ENCODE measurements around the gene LRRC8D. TPM values are rescaled to one million over a fixed set of nuclear protein-coding genes. Genes with fewer than 3 reads are reported as not detected.
A peak's percentile ranks its signal among the peaks of the same experiment; 100 is the strongest.

The LRRC8D gene
- total RNA-seq, 1 experiment from 2014 or later = 43.3 TPM

GRCh38 chr1:89822999-89823628, 2.3 kb downstream of the LRRC8D start:
- Histone ChIP-seq H3K4me3 (ENCODE audit: low read depth in 2 of 2, low read length in 2 of 2) (peak overlapping the region in 1 of 2 experiments; percentile 66; a peak in 2 of 4 replicates), H3K27ac (ENCODE audit: low read length) (peak overlapping the region; percentile 40; the same call in 1 of the 2 replicates), H3K36me3 (ENCODE audit: control insufficient read depth, insufficient read depth, low read length) (no peaks in the 10 kb centered on the region), H3K9me3 (ENCODE audit: control insufficient read depth, insufficient read depth, low read depth, low read length) (no peaks in the 10 kb centered on the region), H3K27me3 (ENCODE audit: control insufficient read depth, insufficient read depth, low read length) (no peaks in the 10 kb centered on the region), H3K4me1 (ENCODE audit: control insufficient read depth, insufficient read depth, low read length) (peaks cover 24% of the 10 kb centered on the region)
- ATAC-seq = no peak
- intact Hi-C loops (cut with micrococcal nuclease; ENCODE audit: unreplicated experiment) = no loop called here
- BruUV-seq (replicated peaks) = no TSS peak
- in situ Hi-C loops (cut with HindIII; ENCODE audit: low pct_unique_long_range_greater_than_20kb, low sequenced_read_pairs) = no loop called here
- DNase-seq (ENCODE audit: low read depth, low spot score) = no peak
- POLR2A ChIA-PET = interaction anchor here (0.6 to 0.7 kb wide), 2 partner anchors 72 to 155 kb away, joined by 4 to 6 read pairs; no protein-coding TSS in a partner anchor
- TF ChIP-seq SIN3A (IDR thresholded peaks at IDR 0.05; ENCODE audit: borderline replicate concordance, insufficient read depth, low read depth, low read length) (no peak), TCF7L2 (IDR thresholded peaks at IDR 0.05; ENCODE audit: low read depth, low read length) (no peak), REST (IDR thresholded peaks at IDR 0.05; ENCODE audit: insufficient read depth in 1 of 2, low read depth in 2 of 2, low read length in 1 of 2) (no peak), POLR2AphosphoS5 (IDR thresholded peaks at IDR 0.05; ENCODE audit: low read depth, low read length) (no peak)
- TF ChIP-seq, protein P1, sequence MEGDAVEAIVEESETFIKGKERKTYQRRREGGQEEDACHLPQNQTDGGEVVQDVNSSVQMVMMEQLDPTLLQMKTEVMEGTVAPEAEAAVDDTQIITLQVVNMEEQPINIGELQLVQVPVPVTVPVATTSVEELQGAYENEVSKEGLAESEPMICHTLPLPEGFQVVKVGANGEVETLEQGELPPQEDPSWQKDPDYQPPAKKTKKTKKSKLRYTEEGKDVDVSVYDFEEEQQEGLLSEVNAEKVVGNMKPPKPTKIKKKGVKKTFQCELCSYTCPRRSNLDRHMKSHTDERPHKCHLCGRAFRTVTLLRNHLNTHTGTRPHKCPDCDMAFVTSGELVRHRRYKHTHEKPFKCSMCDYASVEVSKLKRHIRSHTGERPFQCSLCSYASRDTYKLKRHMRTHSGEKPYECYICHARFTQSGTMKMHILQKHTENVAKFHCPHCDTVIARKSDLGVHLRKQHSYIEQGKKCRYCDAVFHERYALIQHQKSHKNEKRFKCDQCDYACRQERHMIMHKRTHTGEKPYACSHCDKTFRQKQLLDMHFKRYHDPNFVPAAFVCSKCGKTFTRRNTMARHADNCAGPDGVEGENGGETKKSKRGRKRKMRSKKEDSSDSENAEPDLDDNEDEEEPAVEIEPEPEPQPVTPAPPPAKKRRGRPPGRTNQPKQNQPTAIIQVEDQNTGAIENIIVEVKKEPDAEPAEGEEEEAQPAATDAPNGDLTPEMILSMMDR (IDR thresholded peaks at IDR 0.05) = no peak
- CTCF ChIA-PET = no interaction called here

GRCh38 chr1:89823679-89824292, 3.0 kb downstream of the LRRC8D start:
- DNase-seq (ENCODE audit: low read depth, low spot score) = no peak
- no peak for TF ChIP-seq TCF7L2 (IDR thresholded peaks at IDR 0.05; ENCODE audit: low read depth, low read length)
- no peak for TF ChIP-seq REST (IDR thresholded peaks at IDR 0.05; ENCODE audit: insufficient read depth in 1 of 2, low read depth in 2 of 2, low read length in 1 of 2)
- TF ChIP-seq POLR2AphosphoS5 (IDR thresholded peaks at IDR 0.05; ENCODE audit: low read depth, low read length) = no peak
- TF ChIP-seq, protein P1 (IDR thresholded peaks at IDR 0.05) = no peak
- TF ChIP-seq SIN3A (IDR thresholded peaks at IDR 0.05; ENCODE audit: borderline replicate concordance, insufficient read depth, low read depth, low read length) = no peak
- intact Hi-C loops (cut with micrococcal nuclease; ENCODE audit: unreplicated experiment) (no loop called here), in situ Hi-C loops (cut with HindIII; ENCODE audit: low pct_unique_long_range_greater_than_20kb, low sequenced_read_pairs) (no loop called here)
- Histone ChIP-seq H3K27me3 (ENCODE audit: control insufficient read depth, insufficient read depth, low read length) (no peaks in the 10 kb centered on the region), H3K36me3 (ENCODE audit: control insufficient read depth, insufficient read depth, low read length) (no peaks in the 10 kb centered on the region), H3K27ac (ENCODE audit: low read length) (peak overlapping the region; percentile 40; the same call in 1 of the 2 replicates), H3K4me1 (ENCODE audit: control insufficient read depth, insufficient read depth, low read length) (peaks cover 24% of the 10 kb centered on the region), H3K9me3 (ENCODE audit: control insufficient read depth, insufficient read depth, low read depth, low read length) (no peaks in the 10 kb centered on the region), H3K4me3 (ENCODE audit: low read depth in 2 of 2, low read length in 2 of 2) (no peak overlapping the region)
- no peak for ATAC-seq
- TSS peak; percentile 57 for BruUV-seq (replicated peaks)
- ChIA-PET POLR2A (interaction anchor here (0.6 to 0.7 kb wide), 2 partner anchors 71 to 155 kb away, joined by 4 to 6 read pairs; no protein-coding TSS in a partner anchor), CTCF (no interaction called here)

Data from Panc1 (cell line).